Measurements from ENCODE around the gene ANO2. TPM values are rescaled to one million over a fixed set of nuclear protein-coding genes. Genes with fewer than 3 reads are reported as not detected.

The ANO2 gene
- total RNA-seq, 2 experiments from 2014 or later = not detected

DNA sequence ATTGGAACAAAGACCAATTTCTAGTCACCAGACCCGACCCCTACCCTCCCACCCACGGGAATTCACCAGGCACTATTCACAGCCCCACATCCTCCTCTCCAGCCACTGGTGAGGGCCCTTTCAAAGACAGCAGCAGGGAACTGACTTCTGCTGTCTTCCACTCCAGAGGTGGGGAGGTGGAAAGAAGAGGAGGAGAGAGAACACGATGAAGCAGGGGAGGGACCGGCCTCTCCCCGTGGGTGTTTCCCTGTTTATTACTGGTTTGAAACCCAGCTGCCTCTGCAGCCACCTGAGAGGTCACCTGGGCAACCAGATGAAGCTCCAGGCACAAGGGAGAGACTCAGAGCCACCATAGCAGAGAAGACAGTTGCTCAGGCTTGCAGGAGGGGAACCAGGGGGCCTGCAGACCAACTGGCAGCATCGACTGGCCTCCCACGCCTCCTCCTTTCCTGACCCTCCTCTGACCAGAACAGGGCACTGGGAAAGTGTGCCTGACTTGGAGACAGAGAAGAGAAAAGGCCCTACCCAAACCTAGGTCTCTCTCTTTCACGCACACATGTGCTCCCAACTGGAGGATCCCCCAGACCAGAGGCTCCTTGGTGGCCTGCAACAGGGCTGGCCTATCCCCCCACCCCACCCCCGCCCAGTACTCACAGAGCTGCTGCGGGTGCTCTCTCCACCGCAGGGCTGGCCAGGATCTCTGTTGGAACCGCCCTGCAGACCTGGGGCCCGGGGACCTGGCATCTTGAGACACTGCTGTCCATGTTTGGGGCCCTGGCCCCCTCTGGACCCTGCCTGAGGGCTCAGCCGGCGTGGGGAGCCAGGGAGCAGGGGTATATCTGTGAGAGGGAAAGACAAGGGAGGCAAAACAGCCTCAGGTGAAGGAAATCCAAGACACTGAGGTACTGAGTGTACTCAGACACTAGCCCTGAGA lies 22.8 kb downstream of the ANO2 start:
- Mint-ChIP-seq H3K9me3 (ENCODE audit: low read depth) (no peaks in the 10 kb centered on the region), H3K27me3 (no peaks in the 10 kb centered on the region), H3K4me1 (no peaks in the 10 kb centered on the region), H3K27ac (no peak overlapping the region), H3K4me3 (no peak overlapping the region), H3K36me3 (no peaks in the 10 kb centered on the region)
- CTCF ChIA-PET = no interaction called here
- ATAC-seq (no peak), DNase-seq (no peak)

DNA sequence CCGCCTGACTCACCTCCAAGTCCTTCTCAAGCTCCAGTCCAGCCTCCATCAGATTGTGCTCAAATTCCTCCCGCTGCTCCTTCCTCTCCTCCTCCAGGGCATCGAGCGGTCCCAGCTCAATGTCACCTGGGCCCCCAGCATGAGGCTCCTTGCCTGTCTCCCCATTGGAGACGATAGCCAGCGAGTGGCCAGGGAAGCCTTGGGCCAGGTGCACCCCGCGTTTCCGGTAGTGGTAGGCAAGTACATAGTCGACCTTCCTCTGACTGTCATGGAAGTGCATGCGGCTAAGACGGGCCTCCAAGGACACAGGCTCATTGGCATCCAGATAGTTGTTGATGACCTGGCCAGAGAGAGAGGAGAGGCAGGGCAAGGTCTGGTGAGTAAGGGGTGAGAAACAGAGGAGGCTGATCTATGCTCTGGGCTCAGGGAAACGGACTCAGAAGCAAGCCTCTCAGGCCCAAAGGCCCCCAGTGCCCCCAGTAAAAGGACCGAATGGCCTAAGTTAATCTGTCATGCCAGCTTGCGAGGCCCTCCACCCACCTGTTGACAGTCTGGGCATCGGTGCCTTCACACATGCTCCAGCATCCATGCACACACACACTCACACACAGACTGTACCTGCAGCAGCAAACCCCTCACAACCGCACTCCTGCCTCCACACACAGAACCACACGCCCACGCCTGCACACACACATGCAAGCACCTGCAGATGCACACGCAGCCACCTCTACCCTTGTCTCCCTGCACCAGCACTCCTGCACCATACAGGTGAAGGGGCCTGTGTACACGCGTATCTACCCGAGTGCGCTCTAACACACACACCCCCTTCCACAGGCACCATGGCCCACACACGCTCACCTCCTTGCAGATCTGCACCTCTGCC lies 23.8 kb downstream of the ANO2 start:
- H3K27ac Mint-ChIP-seq = no peak overlapping the region
- CTCF ChIA-PET = no interaction called here
- no peaks in the 10 kb centered on the region for H3K9me3 Mint-ChIP-seq (ENCODE audit: low read depth)
- ATAC-seq (no peak), DNase-seq (no peak)
- H3K4me1 Mint-ChIP-seq = no peaks in the 10 kb centered on the region
- H3K27me3 Mint-ChIP-seq = no peaks in the 10 kb centered on the region
- no peaks in the 10 kb centered on the region for H3K36me3 Mint-ChIP-seq
- no peak overlapping the region for H3K4me3 Mint-ChIP-seq

- no peak overlapping the region for H3K4me3 Mint-ChIP-seq
- H3K27me3 Mint-ChIP-seq = no peaks in the 10 kb centered on the region
- no peaks in the 10 kb centered on the region for H3K36me3 Mint-ChIP-seq
- H3K27ac Mint-ChIP-seq = no peak overlapping the region
- no peaks in the 10 kb centered on the region for H3K4me1 Mint-ChIP-seq
- no peak for ATAC-seq
- no peak for DNase-seq
- CTCF ChIA-PET = no interaction called here
- no peaks in the 10 kb centered on the region for H3K9me3 Mint-ChIP-seq (ENCODE audit: low read depth)
These were observed 28.2 kb downstream of the ANO2 start for GRCh38 chr12:5916785-5917290.

DNA sequence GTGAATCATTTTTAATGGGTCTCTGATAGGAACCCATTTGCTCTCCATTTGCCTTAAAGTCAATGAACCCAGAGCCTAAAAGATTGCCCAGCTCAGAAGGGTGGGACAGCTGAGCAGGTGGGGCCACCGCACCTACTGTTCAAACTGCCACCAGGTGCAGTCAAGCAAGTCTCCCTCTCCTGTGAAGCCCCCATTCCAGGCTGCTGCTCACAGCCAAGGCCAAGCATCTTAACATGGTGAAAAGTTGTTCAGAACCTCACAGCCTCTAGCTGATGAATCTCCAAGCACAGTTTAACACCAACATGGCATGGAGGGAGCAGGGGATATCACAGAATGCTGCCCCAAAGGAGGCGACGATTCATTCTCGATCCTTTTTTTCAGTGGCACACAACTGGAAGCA lies 29.5 kb downstream of the ANO2 start:
- CTCF ChIA-PET = no interaction called here
- Mint-ChIP-seq H3K4me1 (no peaks in the 10 kb centered on the region), H3K9me3 (ENCODE audit: low read depth) (no peaks in the 10 kb centered on the region), H3K36me3 (no peaks in the 10 kb centered on the region), H3K27ac (no peak overlapping the region), H3K4me3 (no peak overlapping the region), H3K27me3 (no peaks in the 10 kb centered on the region)
- ATAC-seq (no peak), DNase-seq (no peak)

- Mint-ChIP-seq H3K36me3 (no peaks in the 10 kb centered on the region), H3K4me3 (no peak overlapping the region), H3K9me3 (ENCODE audit: low read depth) (no peaks in the 10 kb centered on the region), H3K27me3 (no peaks in the 10 kb centered on the region), H3K27ac (no peak overlapping the region), H3K4me1 (no peaks in the 10 kb centered on the region)
- DNase-seq (no peak), ATAC-seq (no peak)
- CTCF ChIA-PET = interaction anchor here (0.6 kb wide), 1 partner anchor 645 kb away, joined by 3 read pairs; no protein-coding TSS in a partner anchor
These were observed 30.5 kb downstream of the ANO2 start for GRCh38 chr12:5914387-5915149.

DNA sequence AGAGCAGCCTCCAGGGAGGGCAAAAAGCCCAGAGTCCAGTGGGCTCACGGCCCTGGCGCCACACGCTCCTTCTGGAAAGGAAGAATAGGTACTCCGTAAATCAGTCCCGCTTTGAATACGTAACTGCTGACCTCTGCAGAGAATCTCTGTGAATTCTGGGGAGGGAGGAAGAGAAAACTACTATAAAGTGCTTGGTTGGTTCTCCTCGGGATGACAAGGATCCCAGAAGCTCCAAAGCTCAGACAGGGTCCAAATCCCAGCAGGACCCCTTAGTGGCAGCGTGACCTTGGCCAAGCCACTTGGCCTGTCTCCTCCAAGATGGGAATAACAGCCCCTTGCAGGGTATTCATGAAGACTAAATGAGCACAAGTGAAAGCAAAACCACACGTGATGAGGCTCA lies 31.7 kb downstream of the ANO2 start:
- Mint-ChIP-seq H3K9me3 (ENCODE audit: low read depth) (no peaks in the 10 kb centered on the region), H3K4me3 (no peak overlapping the region), H3K27me3 (no peaks in the 10 kb centered on the region), H3K4me1 (no peaks in the 10 kb centered on the region), H3K36me3 (no peaks in the 10 kb centered on the region), H3K27ac (no peak overlapping the region)
- CTCF ChIA-PET = no interaction called here
- ATAC-seq (no peak), DNase-seq (no peak)

GRCh38 chr12:5912437-5913334 lies 32.4 kb downstream of the ANO2 start:
- Mint-ChIP-seq H3K27me3 (peaks cover 2% of the 10 kb centered on the region), H3K36me3 (no peaks in the 10 kb centered on the region), H3K4me1 (no peaks in the 10 kb centered on the region), H3K9me3 (ENCODE audit: low read depth) (no peaks in the 10 kb centered on the region), H3K27ac (no peak overlapping the region), H3K4me3 (no peak overlapping the region)
- no peak for ATAC-seq
- no peak for DNase-seq
- CTCF ChIA-PET = no interaction called here

DNA sequence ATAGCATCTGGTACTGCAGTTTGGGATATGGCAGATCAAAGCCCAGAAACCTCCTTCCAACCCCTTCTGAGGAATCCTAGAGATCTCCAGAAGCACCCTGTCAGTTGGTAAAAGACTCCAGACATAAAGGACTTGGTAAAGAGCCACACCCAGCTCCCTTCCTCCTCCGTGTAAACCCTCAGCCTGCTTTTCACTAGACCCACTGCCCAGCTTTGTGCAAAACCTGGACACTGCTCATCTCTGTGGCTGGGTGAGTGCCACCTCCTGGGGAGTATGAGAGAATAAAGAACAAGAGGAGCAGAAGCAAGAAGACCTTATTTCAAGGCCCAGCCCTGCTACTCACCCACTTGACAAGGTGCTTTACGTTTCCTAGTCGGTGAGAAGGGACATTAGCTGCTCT lies 33.0 kb downstream of the ANO2 start:
- H3K9me3 Mint-ChIP-seq (ENCODE audit: low read depth) = no peaks in the 10 kb centered on the region
- no peak overlapping the region for H3K4me3 Mint-ChIP-seq
- CTCF ChIA-PET = no interaction called here
- DNase-seq (no peak), ATAC-seq (no peak)
- peaks cover 2% of the 10 kb centered on the region for H3K27me3 Mint-ChIP-seq
- no peak overlapping the region for H3K27ac Mint-ChIP-seq
- no peaks in the 10 kb centered on the region for H3K4me1 Mint-ChIP-seq
- no peaks in the 10 kb centered on the region for H3K36me3 Mint-ChIP-seq

- H3K27ac Mint-ChIP-seq = no peak overlapping the region
- DNase-seq (no peak), ATAC-seq (no peak)
- no peaks in the 10 kb centered on the region for H3K9me3 Mint-ChIP-seq (ENCODE audit: low read depth)
- CTCF ChIA-PET = no interaction called here
- H3K4me1 Mint-ChIP-seq = no peaks in the 10 kb centered on the region
- H3K4me3 Mint-ChIP-seq = no peak overlapping the region
- no peaks in the 10 kb centered on the region for H3K36me3 Mint-ChIP-seq
- peaks cover 2% of the 10 kb centered on the region for H3K27me3 Mint-ChIP-seq
These were observed 34.1 kb downstream of the ANO2 start for GRCh38 chr12:5910790-5911548.

- Mint-ChIP-seq H3K4me1 (no peaks in the 10 kb centered on the region), H3K4me3 (no peak overlapping the region), H3K36me3 (no peaks in the 10 kb centered on the region), H3K27me3 (peaks cover 2% of the 10 kb centered on the region), H3K9me3 (ENCODE audit: low read depth) (no peaks in the 10 kb centered on the region), H3K27ac (no peak overlapping the region)
- DNase-seq (no peak), ATAC-seq (no peak)
- CTCF ChIA-PET = no interaction called here
These were observed 35.5 kb downstream of the ANO2 start for GRCh38 chr12:5909560-5909959.

- Mint-ChIP-seq H3K4me1 (no peaks in the 10 kb centered on the region), H3K9me3 (ENCODE audit: low read depth) (no peaks in the 10 kb centered on the region), H3K4me3 (no peak overlapping the region), H3K27ac (no peak overlapping the region), H3K36me3 (no peaks in the 10 kb centered on the region), H3K27me3 (peaks cover 2% of the 10 kb centered on the region)
- CTCF ChIA-PET = no interaction called here
- ATAC-seq (no peak), DNase-seq (peak; percentile 19)
These were observed 36.8 kb downstream of the ANO2 start for GRCh38 chr12:5908251-5908650.

DNA sequence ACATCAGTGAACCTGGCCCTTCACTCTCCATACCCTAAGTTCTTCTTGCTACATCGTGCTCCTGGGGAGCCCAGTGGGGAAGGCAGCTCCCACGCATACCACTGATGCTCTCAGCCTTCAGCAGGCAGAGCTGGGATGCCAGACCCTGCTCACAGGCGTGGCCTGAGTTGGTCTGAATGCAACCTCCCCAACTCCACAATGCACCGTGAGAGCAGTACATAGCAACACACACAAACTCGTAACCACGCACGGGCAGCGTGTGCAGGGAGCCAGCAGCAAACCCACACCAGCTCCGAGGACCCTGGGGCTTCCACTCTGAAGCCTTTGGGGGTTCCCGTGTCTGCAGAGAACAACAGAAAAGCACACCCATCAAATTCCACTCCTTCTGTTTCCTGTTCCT lies 37.3 kb downstream of the ANO2 start:
- CTCF ChIA-PET = no interaction called here
- Mint-ChIP-seq H3K4me1 (no peaks in the 10 kb centered on the region), H3K4me3 (no peak overlapping the region)

More for the DNA sequence above, 37.3 kb downstream of the ANO2 start:
- DNase-seq (no peak), ATAC-seq (no peak)
- H3K27me3 Mint-ChIP-seq = peaks cover 2% of the 10 kb centered on the region
- no peaks in the 10 kb centered on the region for H3K9me3 Mint-ChIP-seq (ENCODE audit: low read depth)
- no peaks in the 10 kb centered on the region for H3K36me3 Mint-ChIP-seq
- H3K27ac Mint-ChIP-seq = no peak overlapping the region

Data from activated CD8-positive, alpha-beta memory T cell treated with anti-CD3 and anti-CD28 coated beads, Interleukin-2, amount 10 ng/mL, durations not matched to agents 7 days and 5 days (primary cell).